NCI-H510A treated with DMSO at 0.1 percent for 48 hours (cell line): ENCODE data around the gene HOXD11.

ENCODE experiments used
- DNase-seq: peaks from one replicate; lab custom pipeline; 2025; lab: John Stamatoyannopoulos, UW

HOXD11 gene

GRCh38 chr2:176106581-176107539 lies at the start of gene HOXD11:
Gene HOXD11 (plus strand): TSS chr2:176107280. CDS start chr2:176107356, 76 bp downstream.
- peak; percentile 83 for DNase-seq

DNA sequence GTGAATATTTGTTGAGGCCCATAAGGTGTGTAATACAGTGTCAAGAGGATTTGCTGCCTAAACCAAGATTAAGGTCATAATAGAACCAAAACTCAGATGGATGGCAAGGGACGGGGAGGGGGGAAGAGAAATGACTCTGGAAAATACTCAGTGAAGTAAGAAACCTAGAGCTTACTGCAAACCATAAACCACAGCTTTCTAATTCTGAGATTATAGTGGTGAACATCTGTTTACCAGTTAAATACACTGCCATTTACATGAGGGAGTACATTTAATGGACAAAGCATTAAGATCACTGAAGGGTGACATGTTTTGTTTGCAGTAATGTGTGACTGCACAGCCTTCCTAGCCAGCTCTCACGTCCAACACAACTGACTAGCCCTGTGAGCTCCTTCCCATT lies 43.1 kb upstream of the HOXD11 start:
- DNase-seq: peak; percentile 57

DNA sequence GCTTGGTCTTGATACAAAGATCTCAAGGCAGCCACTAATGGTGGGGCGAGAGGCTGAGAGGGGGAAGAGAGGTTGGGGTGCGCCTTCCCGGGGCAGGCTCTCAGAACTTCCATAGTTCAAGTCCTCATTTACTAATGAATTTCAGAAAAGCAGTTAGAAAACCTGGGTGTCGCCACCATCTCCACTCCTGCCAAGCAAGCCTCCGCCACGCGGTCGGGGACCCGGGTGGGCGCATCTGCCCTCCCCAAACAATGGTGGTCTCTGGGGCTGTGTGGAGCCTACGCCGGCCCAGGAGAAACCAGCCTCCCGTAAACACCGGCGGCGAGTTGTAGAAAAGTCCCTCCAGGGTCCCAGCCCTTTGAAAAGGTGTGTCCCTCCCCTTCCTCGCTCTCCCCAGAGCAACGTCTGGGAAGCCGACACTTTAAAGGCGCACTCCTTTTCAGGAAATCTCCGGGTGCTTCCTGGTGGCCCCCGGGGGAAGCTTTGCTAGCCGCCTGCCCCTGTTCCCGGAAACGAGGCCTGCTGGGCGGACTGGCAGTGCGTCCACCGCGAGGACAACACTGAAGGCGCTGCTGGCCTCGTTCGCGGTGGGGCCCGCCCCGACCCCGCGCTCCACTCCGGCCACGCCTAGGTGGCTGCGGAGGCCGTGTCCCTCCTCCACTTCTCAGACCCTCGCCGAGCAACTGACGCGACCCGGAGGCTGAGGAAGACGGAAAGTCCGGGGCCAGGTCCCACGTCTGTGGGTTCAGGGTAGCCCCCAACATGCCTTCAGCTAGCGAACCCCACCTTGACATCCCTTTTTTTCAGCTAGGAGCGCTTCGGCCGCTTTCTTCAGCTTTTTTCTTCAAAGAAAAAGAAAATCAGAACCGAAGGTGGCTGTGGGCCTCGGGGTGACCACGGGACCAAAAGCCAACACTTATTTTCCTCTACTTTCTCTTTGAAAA lies 40.2 kb upstream of the HOXD11 start:
- DNase-seq: no peak

DNA sequence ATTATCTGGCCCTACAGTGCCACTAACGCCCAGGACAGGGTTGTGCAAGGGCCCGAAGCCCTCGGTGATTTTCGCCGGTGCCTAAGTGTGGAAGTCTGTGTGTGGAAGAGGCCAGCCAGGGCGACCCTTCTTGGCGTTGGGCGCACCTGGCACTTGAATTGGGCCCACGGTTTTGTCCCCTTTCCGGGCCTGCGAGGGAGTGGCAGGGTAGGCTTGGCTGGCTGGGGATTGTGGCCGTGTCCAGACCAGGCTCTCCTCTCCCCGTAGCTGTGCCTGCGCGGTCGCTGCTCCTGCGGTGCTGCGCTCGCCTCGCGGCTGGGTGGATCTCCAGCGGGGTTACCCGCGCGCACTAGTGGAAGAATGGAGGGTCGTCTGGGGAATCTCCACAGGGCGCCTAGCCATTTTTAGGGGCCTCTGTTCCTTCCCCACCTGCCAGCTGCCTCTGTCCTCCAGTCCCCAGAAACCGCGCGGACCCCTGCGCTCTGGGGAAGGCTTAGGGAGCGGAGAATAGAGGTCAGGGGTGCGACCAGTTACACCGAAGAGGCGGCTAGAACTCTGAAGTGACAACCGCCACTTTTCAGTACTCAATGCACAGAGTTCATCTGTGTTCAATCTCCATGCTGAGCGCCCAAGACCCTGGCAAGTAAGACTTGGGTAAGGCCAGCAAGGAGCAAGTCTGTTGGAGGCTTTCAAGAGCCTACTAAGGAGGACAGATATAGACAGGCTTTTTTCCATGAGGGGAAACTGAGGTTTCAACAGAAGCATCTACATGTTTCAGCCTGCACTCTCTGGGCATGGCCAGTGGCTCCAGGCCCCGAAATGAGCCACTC lies 39.3 kb upstream of the HOXD11 start:
- DNase-seq: no peak

GRCh38 chr2:176068419-176068832 lies 38.7 kb upstream of the HOXD11 start:
- DNase-seq: no peak

GRCh38 chr2:176071330-176072291 lies 35.5 kb upstream of the HOXD11 start:
- no peak for DNase-seq

GRCh38 chr2:176072292-176072669 lies 34.8 kb upstream of the HOXD11 start:
- DNase-seq: no peak

GRCh38 chr2:176072951-176073904 lies 33.9 kb upstream of the HOXD11 start:
- no peak for DNase-seq

DNA sequence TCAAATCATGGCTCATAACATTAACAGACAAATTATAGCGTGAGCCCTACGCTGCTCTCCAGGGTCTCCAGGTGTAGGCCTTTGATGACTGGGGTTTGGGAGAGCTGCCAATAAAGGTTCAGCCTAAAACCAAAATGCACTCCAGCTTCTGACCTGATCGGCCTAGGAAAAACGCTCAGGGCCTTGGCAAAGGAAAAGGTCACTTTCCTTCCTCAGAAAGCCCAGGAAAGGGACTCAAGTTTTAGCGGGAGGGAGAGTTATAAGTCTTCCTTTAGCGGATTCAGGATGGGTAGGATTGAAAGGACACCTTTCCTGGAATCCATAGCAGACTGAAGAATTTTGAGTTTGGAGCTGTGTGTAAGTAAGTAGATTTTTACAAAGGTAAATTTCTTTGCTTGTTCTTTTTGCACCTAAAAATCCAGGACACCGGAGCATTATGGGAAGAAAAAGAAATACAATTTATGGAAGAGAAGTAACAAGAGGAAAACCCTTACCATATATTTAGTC lies 32.1 kb upstream of the HOXD11 start:
- DNase-seq: no peak

DNA sequence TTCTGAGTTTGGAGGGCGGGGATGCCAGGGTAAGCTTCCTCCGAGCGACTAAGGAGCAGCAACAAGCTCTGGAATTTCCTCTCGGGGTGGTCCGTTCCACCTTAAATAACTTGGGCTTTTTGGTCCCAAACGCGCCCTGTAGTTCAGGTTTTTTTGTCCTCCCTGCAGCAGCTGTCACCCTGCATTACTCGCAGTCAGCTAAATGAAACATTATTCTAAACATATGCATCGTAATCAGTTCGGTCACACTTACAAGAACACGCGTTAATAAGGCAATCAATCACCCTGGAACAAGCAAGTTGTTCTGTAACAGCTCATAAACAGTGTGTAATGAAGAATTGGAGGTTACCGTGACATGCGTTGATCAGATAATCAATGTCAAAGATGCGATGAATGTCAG lies 31.6 kb upstream of the HOXD11 start:
- no peak for DNase-seq

- DNase-seq: no peak
Observed at GRCh38 chr2:176076063-176076462, 31.0 kb upstream of the HOXD11 start.

DNA sequence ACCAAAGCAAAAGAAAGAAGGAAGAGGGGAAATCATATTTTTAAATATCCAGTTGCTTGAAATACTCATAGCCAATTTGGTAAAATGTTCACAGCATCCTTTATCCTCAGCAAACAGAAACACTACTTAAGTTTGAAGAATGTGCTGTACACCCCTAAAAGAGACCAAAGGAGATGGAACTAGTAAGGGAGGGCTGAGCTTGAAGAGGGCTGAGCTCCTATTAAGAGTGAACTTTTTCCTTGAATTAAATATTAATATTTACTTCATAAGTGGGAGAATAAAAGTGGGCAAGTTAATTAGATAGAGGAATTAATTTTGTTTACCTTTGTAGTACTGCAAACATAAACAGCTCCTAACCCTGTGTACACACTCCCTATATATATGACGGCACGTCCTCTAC lies 30.3 kb upstream of the HOXD11 start:
- DNase-seq: no peak

GRCh38 chr2:176078541-176079284 lies 28.4 kb upstream of the HOXD11 start:
- DNase-seq: no peak

DNA sequence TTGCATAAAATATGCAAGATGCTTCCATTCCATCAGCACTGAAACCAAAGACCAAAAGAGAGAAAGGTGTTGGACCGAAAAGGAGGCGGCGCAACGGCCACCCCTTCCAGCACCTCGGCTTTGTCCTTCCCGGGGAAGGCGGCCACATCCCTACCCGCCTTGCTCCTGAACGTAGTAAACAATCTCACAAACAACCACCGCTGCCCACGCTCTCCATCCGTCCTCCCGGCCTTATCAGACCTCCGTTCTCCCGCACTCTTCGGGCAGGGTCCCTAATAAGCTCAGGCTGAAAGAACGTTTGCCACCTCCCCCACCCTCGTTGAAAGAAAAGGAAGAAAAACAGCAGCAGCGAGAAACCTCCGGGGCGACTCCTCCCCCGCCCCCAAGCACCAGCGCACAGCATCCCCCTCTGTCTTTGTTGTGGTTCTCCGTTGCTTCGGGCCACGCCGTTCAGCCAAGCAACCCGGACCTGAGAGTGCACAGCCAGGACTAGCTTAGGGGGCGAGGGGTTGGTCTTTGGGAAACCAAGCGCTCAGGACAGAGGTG lies 27.7 kb upstream of the HOXD11 start:
- no peak for DNase-seq

DNA sequence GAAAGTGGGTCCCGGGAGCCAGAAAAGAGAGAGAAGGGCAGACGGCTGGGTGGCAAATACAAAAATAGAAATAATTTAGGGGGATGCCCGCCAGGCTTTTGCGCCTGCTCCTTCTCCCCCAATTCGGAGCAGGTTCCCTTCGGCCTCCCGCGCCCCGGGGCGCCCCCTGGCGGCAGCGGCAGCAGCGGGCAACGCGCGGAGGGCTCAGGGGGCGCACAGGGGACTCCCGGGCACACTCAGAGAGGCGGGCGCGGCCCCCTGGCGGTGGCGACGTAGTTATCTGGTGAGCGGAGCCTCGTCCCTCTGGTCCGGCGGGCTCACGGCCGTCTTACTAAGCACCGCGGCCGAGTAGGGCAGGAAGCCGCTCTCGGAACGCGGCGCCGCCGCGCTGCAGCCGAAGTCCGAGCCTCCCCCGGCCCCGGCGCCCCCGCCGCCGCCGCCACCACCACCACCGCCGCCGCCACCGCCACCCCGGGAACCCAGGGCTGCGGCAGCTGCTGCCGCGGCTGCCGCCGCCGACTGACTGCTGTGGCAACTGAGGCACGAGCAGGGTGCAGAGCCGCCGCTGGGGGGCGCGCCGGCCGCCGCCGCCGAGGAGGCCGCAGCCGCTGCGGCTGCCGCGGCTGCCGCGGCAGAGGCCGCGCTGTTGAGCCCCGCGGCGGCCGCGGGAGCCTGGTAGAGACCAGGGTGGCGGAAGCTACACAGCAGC lies 27.1 kb upstream of the HOXD11 start:
- peak; percentile 73 for DNase-seq

DNA sequence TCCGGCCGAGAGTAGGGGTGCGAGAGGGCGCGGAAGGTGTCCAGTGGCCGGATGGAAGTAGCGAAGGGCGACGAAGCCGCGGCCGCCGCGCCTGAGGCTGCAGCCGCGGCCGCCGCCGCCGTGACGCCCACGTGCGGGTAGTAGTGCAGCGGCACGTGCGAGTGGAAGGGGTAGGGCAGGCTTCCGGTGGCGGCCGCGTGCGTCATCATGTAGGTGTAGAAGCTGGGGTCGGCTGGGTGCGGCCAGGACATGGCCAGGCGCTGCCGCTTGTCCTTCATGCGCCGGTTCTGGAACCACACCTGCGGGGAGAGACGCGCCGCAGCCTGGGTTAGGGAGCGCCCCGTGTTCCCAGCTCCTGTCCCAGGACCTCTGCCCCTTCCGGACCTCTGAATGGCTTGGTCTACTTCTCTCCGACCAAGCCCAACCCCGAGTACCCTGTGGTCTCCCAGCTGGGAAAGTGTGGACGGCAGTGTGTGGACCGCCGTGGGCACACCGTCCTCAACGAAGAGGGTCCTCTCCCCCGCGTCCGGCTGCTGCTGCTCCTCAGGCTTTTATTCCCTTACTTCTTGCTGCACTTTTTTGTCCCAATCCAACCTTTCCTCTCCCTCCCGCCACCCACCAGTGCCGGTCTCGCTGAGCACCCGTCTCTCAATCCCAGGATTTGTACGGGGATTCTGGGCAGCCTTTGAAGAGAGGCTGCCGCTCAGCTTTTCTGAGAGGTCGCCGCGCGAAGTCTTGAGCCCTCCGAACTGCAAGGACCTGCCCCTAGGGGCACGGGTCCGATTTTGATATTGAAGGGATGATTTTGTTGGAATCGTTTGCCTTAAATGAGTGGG lies 26.3 kb upstream of the HOXD11 start:
- DNase-seq: no peak
